HG02973 (cell line): ENCODE data around the gene NUP214.

Source experiments
- ATAC-seq: cut with Tn5 transposase; IDR thresholded peaks from one replicate; pipeline ENCODE4 v1.9.1; 2021; ENCODE audit warnings: moderate library complexity; ENCODE audit not compliant: unreplicated experiment

The NUP214 gene

GRCh38 chr9:131274674-131275331 lies 149.4 kb downstream of the NUP214 start:
- ATAC-seq, result no peak

GRCh38 chr9:131275332-131276093 lies 150.1 kb downstream of the NUP214 start:
- ATAC-seq, result no peak

- ATAC-seq, result no peak
Measured at GRCh38 chr9:131276094-131276888, 150.9 kb downstream of the NUP214 start, which contains the start of gene FAM78A. TSS of gene FAM78A (minus strand) at chr9:131276510. CDS start at chr9:131276179, 331 bp downstream.

GRCh38 chr9:131276891-131277286 lies 151.5 kb downstream of the NUP214 start:
- no peak for ATAC-seq

- no peak for ATAC-seq
Measured at GRCh38 chr9:131277287-131277909, 152.0 kb downstream of the NUP214 start.

GRCh38 chr9:131277910-131278701 lies 152.7 kb downstream of the NUP214 start:
- ATAC-seq, result no peak

GRCh38 chr9:131278702-131279111 lies 153.3 kb downstream of the NUP214 start:
- ATAC-seq, result no peak

- ATAC-seq, result no peak
Measured at GRCh38 chr9:131279196-131279862, 153.9 kb downstream of the NUP214 start.

- ATAC-seq, result no peak
Measured at GRCh38 chr9:131279863-131280570, 154.6 kb downstream of the NUP214 start.

- ATAC-seq, result no peak
Measured at GRCh38 chr9:131280660-131281059, 155.3 kb downstream of the NUP214 start.

- ATAC-seq, result no peak
Measured at GRCh38 chr9:131281119-131281965, 156.0 kb downstream of the NUP214 start.

GRCh38 chr9:131282175-131282574 lies 156.8 kb downstream of the NUP214 start:
- no peak for ATAC-seq

GRCh38 chr9:131282688-131283422 lies 157.5 kb downstream of the NUP214 start:
- ATAC-seq, result no peak
